BJ (cell line): ENCODE measurements around the gene MYO5A. TPM values are rescaled to one million over a fixed set of nuclear protein-coding genes. Genes with fewer than 3 reads are reported as not detected.

Experiments
- CTCF ChIA-PET: fragments of 350-600 bp; formaldehyde crosslinking; extraction: SDS; loops from one replicate; lab custom pipeline; 2021; ENCODE audit warnings: antibody characterized with exemption, inconsistent platforms; lab: Yijun Ruan, JAX
- POLR2A ChIA-PET: fragments of 300-600 bp; sonication (Branson Sonifier 250); formaldehyde crosslinking; extraction: SDS; loops from one replicate; lab custom pipeline; 2021; ENCODE audit warnings: antibody characterized with exemption; lab: Charles Lee
- DNase-seq: peaks from one replicate; pipeline ENCODE4 v3.0.0-alpha.2; 2011; ENCODE audit warnings: low read depth
- H3K27me3 ChIP-seq: 2 replicates; pipeline ENCODE4 v1.6.0; 2011; ENCODE audit warnings: low read length; ENCODE audit not compliant: control insufficient read depth, insufficient read depth
- H3K36me3 ChIP-seq: 2 replicates; pipeline ENCODE4 v1.5.1; 2011; ENCODE audit warnings: low read length; ENCODE audit not compliant: control insufficient read depth, insufficient read depth
- H3K4me3 ChIP-seq: 2 replicates; pipeline ENCODE4 v1.5.1; 2011; ENCODE audit warnings: low read depth, mild to moderate bottlenecking, control low read depth, low read length
- polyA plus RNA-seq: library from polyadenylated mRNA; depleted of rRNA; stranded (reverse); fragments of >200 nt; gene quantifications from 2 replicates; pipeline ENCODE4 v1.2.3, GENCODE V29; 2011
- TF ChIP-seq, protein P1 (sequence below): IDR thresholded peaks from 2 replicates; pipeline ENCODE4 v1.5.1; 2011; ENCODE audit warnings: low read depth, mild to moderate bottlenecking, control low read depth, inconsistent platforms, low read length, moderate library complexity; ENCODE audit not compliant: insufficient read depth

Gene MYO5A
- polyA plus RNA-seq, 1 experiment = 38.3 TPM

DNA sequence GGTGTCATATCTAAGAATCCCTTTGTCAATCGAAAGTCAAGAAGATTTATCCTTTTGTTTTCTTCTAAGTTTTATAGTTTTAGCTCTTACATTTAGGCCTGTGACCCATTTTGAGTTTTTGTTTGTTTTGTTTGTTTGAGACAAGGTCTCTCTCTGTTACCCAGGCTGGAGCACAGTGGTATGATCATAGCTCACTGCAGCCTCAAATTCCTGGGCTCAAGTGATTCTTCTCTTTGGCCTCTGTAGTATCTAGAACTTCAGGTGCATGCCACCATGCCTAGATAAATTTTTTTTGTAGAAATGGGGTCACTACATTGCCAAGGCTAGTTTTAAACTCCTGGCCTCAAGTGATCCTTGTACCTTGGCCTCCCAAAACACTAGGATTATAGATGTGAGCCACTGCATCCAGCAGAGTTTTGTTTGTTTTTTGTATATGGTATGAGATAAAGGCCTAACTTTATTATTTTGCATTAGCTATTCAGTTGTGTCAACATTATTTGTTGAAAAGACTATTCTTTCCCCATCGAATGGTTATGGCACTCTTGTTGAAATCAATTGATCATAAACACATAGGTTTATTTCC is 227.3 kb downstream of the MYO5A start:
- TF ChIP-seq, protein P1, sequence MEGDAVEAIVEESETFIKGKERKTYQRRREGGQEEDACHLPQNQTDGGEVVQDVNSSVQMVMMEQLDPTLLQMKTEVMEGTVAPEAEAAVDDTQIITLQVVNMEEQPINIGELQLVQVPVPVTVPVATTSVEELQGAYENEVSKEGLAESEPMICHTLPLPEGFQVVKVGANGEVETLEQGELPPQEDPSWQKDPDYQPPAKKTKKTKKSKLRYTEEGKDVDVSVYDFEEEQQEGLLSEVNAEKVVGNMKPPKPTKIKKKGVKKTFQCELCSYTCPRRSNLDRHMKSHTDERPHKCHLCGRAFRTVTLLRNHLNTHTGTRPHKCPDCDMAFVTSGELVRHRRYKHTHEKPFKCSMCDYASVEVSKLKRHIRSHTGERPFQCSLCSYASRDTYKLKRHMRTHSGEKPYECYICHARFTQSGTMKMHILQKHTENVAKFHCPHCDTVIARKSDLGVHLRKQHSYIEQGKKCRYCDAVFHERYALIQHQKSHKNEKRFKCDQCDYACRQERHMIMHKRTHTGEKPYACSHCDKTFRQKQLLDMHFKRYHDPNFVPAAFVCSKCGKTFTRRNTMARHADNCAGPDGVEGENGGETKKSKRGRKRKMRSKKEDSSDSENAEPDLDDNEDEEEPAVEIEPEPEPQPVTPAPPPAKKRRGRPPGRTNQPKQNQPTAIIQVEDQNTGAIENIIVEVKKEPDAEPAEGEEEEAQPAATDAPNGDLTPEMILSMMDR = no peak
- Histone ChIP-seq H3K36me3 (no peaks in the 10 kb centered on the region), H3K27me3 (no peaks in the 10 kb centered on the region), H3K4me3 (no peak overlapping the region)
- no peak for DNase-seq
- ChIA-PET CTCF (interaction anchor here (0.6 kb wide), 1 partner anchor 91 kb away, joined by 3 read pairs; no protein-coding TSS in a partner anchor), POLR2A (no interaction called here)

DNA sequence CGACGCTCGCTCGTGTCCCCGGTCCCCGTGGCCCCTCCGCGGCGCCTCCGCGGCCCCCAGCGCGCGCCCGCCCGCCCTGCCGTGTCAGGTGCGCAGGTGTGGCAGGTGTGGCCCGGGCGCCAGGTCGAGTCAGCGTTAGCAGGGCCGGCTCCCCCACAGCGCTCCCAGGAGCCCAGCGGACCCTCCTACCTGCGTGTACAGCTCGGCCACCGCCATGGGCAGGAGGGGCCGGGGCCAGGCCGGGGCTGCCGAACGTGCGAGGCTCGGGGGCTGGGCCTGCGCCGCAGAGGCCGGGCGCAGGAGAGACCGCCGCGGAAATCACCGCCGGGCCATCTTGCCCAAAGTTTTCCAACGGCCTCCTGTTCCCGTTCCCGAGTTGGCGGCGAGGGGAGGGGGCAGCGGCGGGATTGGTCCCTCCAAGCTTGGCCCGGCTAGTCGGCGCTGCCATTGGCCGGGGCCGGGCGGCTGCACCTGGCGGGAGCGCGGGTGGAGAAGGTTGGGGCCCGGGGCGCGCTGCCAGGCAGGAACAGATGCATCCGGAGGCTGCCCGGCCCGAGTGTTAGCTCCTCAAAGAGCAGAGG is 233.2 kb downstream of the MYO5A start, which contains the start of gene MYO5C:
Gene MYO5C (minus strand): TSS at position 384 of the 581 bp plus-strand sequence. CDS start 168 bp downstream, at position 216.
- ChIA-PET CTCF (no interaction called here), POLR2A (no interaction called here)
- TF ChIP-seq, protein P1 = no peak
- Histone ChIP-seq H3K4me3 (peak within 1 kb of the TSS; percentile 39), H3K27me3 (peaks cover 16% of the 10 kb centered on the region), H3K36me3 (no peaks in the 10 kb centered on the region)
- DNase-seq = no peak

DNA sequence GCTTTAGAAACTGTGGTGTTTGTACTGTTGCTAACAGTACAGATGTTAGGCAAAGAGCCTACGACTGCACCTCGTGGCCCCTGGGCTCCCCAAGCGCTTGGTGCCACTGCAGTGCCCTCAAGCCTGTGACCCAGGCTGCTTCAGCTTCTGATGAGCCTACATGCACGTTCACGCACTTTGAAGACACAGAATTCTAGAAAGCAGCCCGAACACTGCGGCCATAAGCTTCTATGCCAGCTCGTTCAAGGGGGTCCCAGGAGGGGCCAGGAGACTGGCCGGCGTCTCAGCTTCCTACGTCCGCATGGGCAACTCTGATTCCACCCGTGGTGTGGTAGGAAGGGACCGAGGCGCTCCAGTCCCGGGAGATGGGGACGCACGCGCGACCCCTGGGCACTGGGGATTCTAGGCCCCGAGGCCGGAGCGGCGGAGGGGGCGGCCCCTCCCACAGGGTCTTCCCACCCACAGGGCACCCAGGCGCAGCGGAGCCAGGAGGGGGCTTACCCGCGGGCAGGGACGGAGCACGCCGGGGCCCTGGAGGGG is 233.7 kb downstream of the MYO5A start:
- ChIA-PET CTCF (interaction anchor here (0.9 kb wide), 1 partner anchor 44 kb away, joined by 3 read pairs; no protein-coding TSS in a partner anchor), POLR2A (no interaction called here)
- peak overlapping the region; percentile 39 for H3K4me3 ChIP-seq
- TF ChIP-seq, protein P1 = no peak
- no peaks in the 10 kb centered on the region for H3K36me3 ChIP-seq
- DNase-seq = no peak
- H3K27me3 ChIP-seq = peaks cover 16% of the 10 kb centered on the region

GRCh38 chr15:52292780-52293392 is 235.8 kb downstream of the MYO5A start:
- ChIA-PET POLR2A (no interaction called here), CTCF (no interaction called here)
- Histone ChIP-seq H3K27me3 (peaks cover 16% of the 10 kb centered on the region), H3K4me3 (no peak overlapping the region), H3K36me3 (no peaks in the 10 kb centered on the region)
- DNase-seq = no peak
- TF ChIP-seq, protein P1 = no peak

DNA sequence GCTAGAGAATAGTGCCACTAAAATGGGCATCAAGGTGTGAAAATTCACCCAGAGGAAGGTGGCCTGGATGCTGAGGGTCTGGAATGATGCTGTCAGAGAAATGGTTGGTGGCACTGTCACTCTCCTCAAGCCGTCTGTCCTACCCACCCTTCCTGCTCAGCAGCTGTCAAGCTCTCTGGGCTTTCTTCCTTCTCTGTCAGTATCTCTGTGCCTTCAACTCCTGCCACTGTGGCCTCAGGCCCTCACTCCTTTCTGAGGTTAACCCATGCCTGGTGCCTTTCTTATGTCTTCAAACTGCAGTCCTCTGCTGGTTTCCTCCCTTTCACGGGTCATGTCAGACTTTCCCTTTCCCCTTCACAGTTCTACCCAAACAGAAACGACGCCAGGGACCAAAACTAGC is 237.5 kb downstream of the MYO5A start:
- ChIA-PET CTCF (no interaction called here), POLR2A (no interaction called here)
- Histone ChIP-seq H3K27me3 (peaks cover 16% of the 10 kb centered on the region), H3K4me3 (no peak overlapping the region), H3K36me3 (no peaks in the 10 kb centered on the region)
- TF ChIP-seq, protein P1 = no peak
- DNase-seq = no peak
